HG03139 (cell line): ENCODE measurements around the gene CNTD1.
"Not testable (repeated sequence)": the region's sequence is repeated elsewhere in the genome, so short reads cannot be mapped to it uniquely, and the experiment has no call there.

Source experiments
- ATAC-seq: cut with Tn5 transposase; IDR thresholded peaks from one replicate; pipeline ENCODE4 v1.9.1; 2021; ENCODE audit not compliant: unreplicated experiment

Gene CNTD1

GRCh38 chr17:42844761-42845555 is 46.3 kb downstream of the CNTD1 start:
- no peak for ATAC-seq

GRCh38 chr17:42845556-42845917 is 46.9 kb downstream of the CNTD1 start:
- ATAC-seq, result no peak

- no peak for ATAC-seq
Measured at GRCh38 chr17:42845918-42846593, 47.4 kb downstream of the CNTD1 start.

- ATAC-seq, result no peak
Measured at GRCh38 chr17:42846594-42847280, 48.1 kb downstream of the CNTD1 start.

GRCh38 chr17:42848093-42848492 is 49.4 kb downstream of the CNTD1 start:
- ATAC-seq, result no peak

GRCh38 chr17:42849031-42849430 is 50.4 kb downstream of the CNTD1 start:
- no peak for ATAC-seq

- no peak for ATAC-seq
Measured at GRCh38 chr17:42849451-42850181, 51.0 kb downstream of the CNTD1 start.

GRCh38 chr17:42850954-42851353 is 52.3 kb downstream of the CNTD1 start, which contains the start of gene AOC3:
AOC3 (plus strand) TSS chr17:42851199; CDS start chr17:42851344, 145 bp downstream.
- ATAC-seq, result no peak

- ATAC-seq, result not testable (repeated sequence)
Measured at GRCh38 chr17:42851371-42852240, 52.9 kb downstream of the CNTD1 start.

GRCh38 chr17:42852351-42852750 is 53.7 kb downstream of the CNTD1 start:
- no peak for ATAC-seq

GRCh38 chr17:42853004-42853403 is 54.3 kb downstream of the CNTD1 start:
- no peak for ATAC-seq

GRCh38 chr17:42853597-42853967 is 54.9 kb downstream of the CNTD1 start:
- ATAC-seq, result no peak

GRCh38 chr17:42853968-42854790 is 55.5 kb downstream of the CNTD1 start:
- ATAC-seq, result no peak

- no peak for ATAC-seq
Measured at GRCh38 chr17:42855048-42855596, 56.5 kb downstream of the CNTD1 start.

GRCh38 chr17:42856093-42856492 is 57.4 kb downstream of the CNTD1 start:
- ATAC-seq, result not testable (repeated sequence)

GRCh38 chr17:42856516-42856915 is 57.9 kb downstream of the CNTD1 start:
- ATAC-seq, result not testable (repeated sequence)

- ATAC-seq, result no peak
Measured at GRCh38 chr17:42857389-42857788, 58.7 kb downstream of the CNTD1 start.
